Activated CD4-positive, alpha-beta T cell treated with anti-CD3 and anti-CD28 coated beads for 36 hours (primary cell): ENCODE data around the gene BACH2. TPM values are rescaled to one million over a fixed set of nuclear protein-coding genes. Genes with fewer than 3 reads are reported as not detected.
A peak's percentile ranks its signal among the peaks of the same experiment; 100 is the strongest.
"Not testable (repeated sequence)": the region's sequence is repeated elsewhere in the genome, so short reads cannot be mapped to it uniquely, and the experiment has no call there.

Experiments
- ATAC-seq: fragments of 200-7000 bp; cut with Tn5 transposase; one replicate; pipeline ENCODE4 v1.10.0; 2021; ENCODE audit warnings: mild to moderate bottlenecking, moderate library complexity
- CTCF ChIA-PET: fragments of 350-600 bp; sonication (Branson Sonifier 250); formaldehyde crosslinking; loops from one replicate; lab custom pipeline; 2021; ENCODE audit warnings: antibody characterized with exemption; lab: Charles Lee
- POLR2A ChIA-PET: fragments of 350-600 bp; sonication (Branson Sonifier 250); formaldehyde crosslinking; loops from one replicate; lab custom pipeline; 2021; ENCODE audit warnings: antibody characterized with exemption, inconsistent platforms; lab: Charles Lee
- DNase-seq: peaks from one replicate; pipeline ENCODE4 v3.0.0-alpha.2; 2020
- H3K27ac Mint-ChIP-seq: one replicate; pipeline ENCODE4 v1.8.0; 2021; ENCODE audit warnings: mixed read lengths
- H3K27me3 Mint-ChIP-seq: one replicate; pipeline ENCODE4 v1.8.0; 2021; ENCODE audit warnings: mixed read lengths
- H3K36me3 Mint-ChIP-seq: one replicate; pipeline ENCODE4 v1.8.0; 2021; ENCODE audit warnings: low read depth, mixed read lengths
- H3K4me1 Mint-ChIP-seq: one replicate; pipeline ENCODE4 v1.8.0; 2021; ENCODE audit warnings: mixed read lengths
- H3K4me3 Mint-ChIP-seq: one replicate; pipeline ENCODE4 v1.8.0; 2021; ENCODE audit warnings: mild to moderate bottlenecking, moderate library complexity, mixed read lengths
- H3K9me3 Mint-ChIP-seq: one replicate; pipeline ENCODE4 v1.8.0; 2021; ENCODE audit warnings: low read depth, mixed read lengths
- intact Hi-C, 2 experiments: fragments of 100-400 bp; cut with DNase I in 1 of 2; cut with micrococcal nuclease in 1 of 2; formaldehyde crosslinking; loops; one replicate each; pipeline versions ENCODE4 v1.14.2 to v1.15.1; 2022 to 2024; cut with DNase I, micrococcal nuclease
- total RNA-seq, 2 experiments: library from RNA; stranded (reverse); gene quantifications; one replicate each; pipeline ENCODE4 v1.2.3, GENCODE V29; 2021

The BACH2 gene
- 10 to 100 TPM; 74.7 to 87.3 TPM for total RNA-seq

- ATAC-seq (peak; percentile 66), DNase-seq (peak; percentile 99)
- ChIA-PET CTCF (interaction anchor here (0.5 to 1.7 kb wide), 13 partner anchors 9 to 184 kb away, joined by 3 to 8 read pairs (median 4); no protein-coding TSS in a partner anchor), POLR2A (interaction anchor here (0.9 to 1.7 kb wide), 7 partner anchors 12 to 178 kb away, joined by 3 to 15 read pairs (median 3); no protein-coding TSS in a partner anchor)
- H3K36me3 Mint-ChIP-seq: peaks cover 38% of the 10 kb centered on the region
- peaks cover 49% of the 10 kb centered on the region for H3K4me1 Mint-ChIP-seq
- H3K9me3 Mint-ChIP-seq: no peaks in the 10 kb centered on the region
- peak within 1 kb of the TSS; percentile 100 for H3K27ac Mint-ChIP-seq
- intact Hi-C loops: loop anchor here (1.0 to 10.0 kb wide), 10 partner anchors 22 to 862 kb away; partner anchors contain the start of genes ANKRD6 (in 1 of the 2), MAP3K7 (in 1 of the 2) and MDN1 (in 1 of the 2)
- peak within 1 kb of the TSS; percentile 86 for H3K4me3 Mint-ChIP-seq
- H3K27me3 Mint-ChIP-seq: peaks cover 7% of the 10 kb centered on the region
These were observed at the start of gene BACH2 for GRCh38 chr6:90296341-90297114. Gene BACH2, minus strand, starts transcription at chr6:90296843. Its CDS starts 287,999 bp downstream, at chr6:90008844.

GRCh38 chr6:90343576-90343975, 46.9 kb upstream of the BACH2 start:
- DNase-seq (no peak), ATAC-seq (no peak)
- ChIA-PET POLR2A (interaction anchor here (0.7 kb wide), 1 partner anchor 1004 kb away, joined by 4 read pairs; no protein-coding TSS in a partner anchor), CTCF (interaction anchor here (1.2 kb wide), 1 partner anchor 51 kb away, joined by 4 read pairs; no protein-coding TSS in a partner anchor)
- Mint-ChIP-seq H3K4me1 (peaks cover 19% of the 10 kb centered on the region), H3K27me3 (no peaks in the 10 kb centered on the region), H3K36me3 (no peaks in the 10 kb centered on the region), H3K4me3 (no peak overlapping the region), H3K27ac (no peak overlapping the region), H3K9me3 (peaks cover 3% of the 10 kb centered on the region)
- intact Hi-C loops: no loop called here

GRCh38 chr6:90338409-90338808, 41.8 kb upstream of the BACH2 start:
- intact Hi-C loops: no loop called here
- Mint-ChIP-seq H3K27me3 (no peaks in the 10 kb centered on the region), H3K36me3 (peaks cover 3% of the 10 kb centered on the region), H3K9me3 (peaks cover 7% of the 10 kb centered on the region), H3K4me3 (no peak overlapping the region), H3K27ac (no peak overlapping the region), H3K4me1 (no peaks in the 10 kb centered on the region)
- ChIA-PET CTCF (no interaction called here), POLR2A (no interaction called here)
- ATAC-seq (no peak), DNase-seq (no peak)

- Mint-ChIP-seq H3K4me1 (no peaks in the 10 kb centered on the region), H3K9me3 (peaks cover 10% of the 10 kb centered on the region), H3K27me3 (no peaks in the 10 kb centered on the region), H3K27ac (no peak overlapping the region), H3K36me3 (peaks cover 3% of the 10 kb centered on the region), H3K4me3 (no peak overlapping the region)
- ATAC-seq (no peak), DNase-seq (no peak)
- CTCF ChIA-PET: interaction anchor here (1.4 kb wide), 1 partner anchor 9 kb away, joined by 3 read pairs; no protein-coding TSS in a partner anchor
- POLR2A ChIA-PET: no interaction called here
- intact Hi-C loops: no loop called here
These were observed 39.8 kb upstream of the BACH2 start for GRCh38 chr6:90336388-90336947.

- H3K36me3 Mint-ChIP-seq: peaks cover 3% of the 10 kb centered on the region
- DNase-seq: no peak
- no peak overlapping the region for H3K4me3 Mint-ChIP-seq
- peaks cover 2% of the 10 kb centered on the region for H3K4me1 Mint-ChIP-seq
- ATAC-seq: no peak
- no peaks in the 10 kb centered on the region for H3K27me3 Mint-ChIP-seq
- intact Hi-C loops: no loop called here
- peaks cover 7% of the 10 kb centered on the region for H3K9me3 Mint-ChIP-seq
- ChIA-PET CTCF (no interaction called here), POLR2A (no interaction called here)
- no peak overlapping the region for H3K27ac Mint-ChIP-seq
These were observed 37.3 kb upstream of the BACH2 start for GRCh38 chr6:90333928-90334327.

GRCh38 chr6:90332978-90333543, 36.4 kb upstream of the BACH2 start:
- H3K36me3 Mint-ChIP-seq, H3K27ac Mint-ChIP-seq, H3K9me3 Mint-ChIP-seq, H3K27me3 Mint-ChIP-seq, H3K4me1 Mint-ChIP-seq, POLR2A ChIA-PET, ATAC-seq, DNase-seq, H3K4me3 Mint-ChIP-seq, intact Hi-C loops: not testable (repeated sequence)
- CTCF ChIA-PET: interaction anchor here (1.0 kb wide), 1 partner anchor 8 kb away, joined by 3 read pairs; no protein-coding TSS in a partner anchor

- H3K27me3 Mint-ChIP-seq: no peaks in the 10 kb centered on the region
- ATAC-seq (no peak), DNase-seq (no peak)
- POLR2A ChIA-PET: no interaction called here
- CTCF ChIA-PET: no interaction called here
- intact Hi-C loops: no loop called here
- H3K36me3 Mint-ChIP-seq: peaks cover 3% of the 10 kb centered on the region
- peaks cover 7% of the 10 kb centered on the region for H3K9me3 Mint-ChIP-seq
- peaks cover 31% of the 10 kb centered on the region for H3K4me1 Mint-ChIP-seq
- no peak overlapping the region for H3K27ac Mint-ChIP-seq
- no peak overlapping the region for H3K4me3 Mint-ChIP-seq
These were observed 32.9 kb upstream of the BACH2 start for GRCh38 chr6:90329386-90330077.

- CTCF ChIA-PET: interaction anchor here (0.6 to 2.6 kb wide), 6 partner anchors 8 to 383 kb away, joined by 3 to 6 read pairs (median 3); no protein-coding TSS in a partner anchor
- Mint-ChIP-seq H3K36me3 (no peaks in the 10 kb centered on the region), H3K27ac (no peak overlapping the region), H3K9me3 (peaks cover 3% of the 10 kb centered on the region), H3K27me3 (no peaks in the 10 kb centered on the region), H3K4me3 (no peak overlapping the region), H3K4me1 (peaks cover 40% of the 10 kb centered on the region)
- intact Hi-C loops: no loop called here
- POLR2A ChIA-PET: no interaction called here
- DNase-seq (no peak), ATAC-seq (no peak)
These were observed 31.4 kb upstream of the BACH2 start for GRCh38 chr6:90328004-90328403.

GRCh38 chr6:90326404-90327057, 29.9 kb upstream of the BACH2 start:
- peak overlapping the region; percentile 58 for H3K27ac Mint-ChIP-seq

GRCh38 chr6:90323706-90324105, 27.1 kb upstream of the BACH2 start:
- DNase-seq: no peak
- ATAC-seq: no peak
- H3K4me1 Mint-ChIP-seq: peaks cover 74% of the 10 kb centered on the region

More at GRCh38 chr6:90326404-90327057, 29.9 kb upstream of the BACH2 start:
- Mint-ChIP-seq H3K4me1 (peaks cover 48% of the 10 kb centered on the region), H3K36me3 (no peaks in the 10 kb centered on the region), H3K4me3 (no peak overlapping the region), H3K27me3 (no peaks in the 10 kb centered on the region), H3K9me3 (no peaks in the 10 kb centered on the region)
- peak; percentile 85 for ATAC-seq
- DNase-seq: peak; percentile 43
- intact Hi-C loops: loop anchor here (1.0 to 2.0 kb wide), 3 partner anchors 20 to 62 kb away; no protein-coding TSS in a partner anchor
- ChIA-PET CTCF (interaction anchor here (0.6 to 2.6 kb wide), 2 partner anchors 153 to 1247 kb away, joined by 3 to 6 read pairs; no protein-coding TSS in a partner anchor), POLR2A (interaction anchor here (0.6 to 0.7 kb wide), 3 partner anchors 27 to 128 kb away, joined by 3 to 4 read pairs (median 3); no protein-coding TSS in a partner anchor)

More at GRCh38 chr6:90323706-90324105, 27.1 kb upstream of the BACH2 start:
- no peaks in the 10 kb centered on the region for H3K27me3 Mint-ChIP-seq
- H3K36me3 Mint-ChIP-seq: no peaks in the 10 kb centered on the region
- H3K9me3 Mint-ChIP-seq: no peaks in the 10 kb centered on the region
- no peak overlapping the region for H3K4me3 Mint-ChIP-seq
- intact Hi-C loops: no loop called here
- ChIA-PET CTCF (no interaction called here), POLR2A (interaction anchor here (0.7 kb wide), 1 partner anchor 74 kb away, joined by 3 read pairs; no protein-coding TSS in a partner anchor)
- no peak overlapping the region for H3K27ac Mint-ChIP-seq
